SK-N-SH (cell line): ENCODE results near the gene BABAM2. TPM values are rescaled to one million over a fixed set of nuclear protein-coding genes. Genes with fewer than 3 reads are reported as not detected.

Source experiments
- CTCF ChIA-PET: fragments of 300-600, 350-600 bp; formaldehyde crosslinking; extraction: SDS; loops from one replicate; lab custom pipeline; 2021; lab: Yijun Ruan, JAX
- POLR2A ChIA-PET: fragments of 350-600 bp; sonication (Branson Sonifier 250); formaldehyde crosslinking; extraction: SDS; loops from one replicate; lab custom pipeline; 2020; ENCODE audit warnings: antibody characterized with exemption, inconsistent platforms; lab: Yijun Ruan, JAX
- DNase-seq: peaks from one replicate; pipeline ENCODE4 v3.0.0; 2012
- H2AFZ ChIP-seq: fragments of 200-600 bp; sonication (generic); 2 replicates; pipeline ENCODE4 v1.8.1; 2016; ENCODE audit warnings: antibody characterized with exemption, mild to moderate bottlenecking, low read depth
- H3F3A ChIP-seq: fragments of 200-600 bp; sonication (generic); replicated peaks from 2 replicates; pipeline ENCODE3; 2016; ENCODE audit warnings: antibody characterized with exemption, mild to moderate bottlenecking; ENCODE audit not compliant: insufficient read depth
- H3K27ac ChIP-seq, 2 experiments: fragments of 200-500 bp in 1 of 2; fragments of 200-600 bp in 1 of 2; sonication (Bioruptor generic) in 1 of 2; sonication (generic), shearing (Covaris generic) in 1 of 2; 2 replicates each; pipeline versions ENCODE4 v1.5.1 to v1.6.1; 2014 to 2016; ENCODE audit warnings: low read depth in 2 of 2, inconsistent platforms in 1 of 2, low read length in 1 of 2, mild to moderate bottlenecking in 1 of 2, mixed read lengths in 1 of 2
- H3K27me3 ChIP-seq: fragments of 200-600 bp; sonication (generic), shearing (Covaris generic); 2 replicates; pipeline ENCODE4 v1.6.1; 2016; ENCODE audit warnings: mixed run types; ENCODE audit not compliant: insufficient read depth
- H3K36me3 ChIP-seq, 2 experiments: fragments of 200-500 bp in 1 of 2; fragments of 200-600 bp in 1 of 2; sonication (Bioruptor generic) in 1 of 2; sonication (generic) in 1 of 2; replicated peaks in 1 of 2; 2 replicates each; pipeline versions ENCODE3 to v1.5.1; 2014 to 2016; ENCODE audit warnings: low read length in 1 of 2, mild to moderate bottlenecking in 1 of 2; ENCODE audit not compliant: insufficient read depth in 2 of 2, control insufficient read depth in 1 of 2
- H3K4me1 ChIP-seq, 2 experiments: fragments of 200-500 bp in 1 of 2; fragments of 200-600 bp in 1 of 2; sonication (Bioruptor generic) in 1 of 2; sonication (generic), shearing (Covaris generic) in 1 of 2; 2 replicates each; pipeline versions ENCODE4 v1.5.1 to v1.6.1; 2014 to 2016; ENCODE audit warnings: low read depth in 1 of 2, low read length in 1 of 2, mixed run types in 1 of 2; ENCODE audit not compliant: insufficient read depth in 2 of 2, control insufficient read depth in 1 of 2
- H3K4me2 ChIP-seq: fragments of 200-600 bp; sonication (generic), shearing (Covaris generic); 2 replicates; pipeline ENCODE4 v1.6.1; 2017; ENCODE audit warnings: mixed run types
- H3K4me3 ChIP-seq, 2 experiments: fragments of 200-500 bp in 1 of 2; fragments of 200-600 bp in 1 of 2; sonication (Bioruptor generic) in 1 of 2; sonication (generic), shearing (Covaris generic) in 1 of 2; 2 replicates each; pipeline versions ENCODE4 v1.5.1 to v1.8.1; 2014 to 2016; ENCODE audit warnings: low read depth in 2 of 2, inconsistent platforms in 1 of 2, low read length in 1 of 2, mild to moderate bottlenecking in 1 of 2, mixed read lengths in 1 of 2, moderate library complexity in 1 of 2
- H3K79me2 ChIP-seq: fragments of 200-600 bp; sonication (generic); 2 replicates; pipeline ENCODE4 v1.8.1; 2017; ENCODE audit warnings: mild to moderate bottlenecking; ENCODE audit not compliant: insufficient read depth
- H3K9ac ChIP-seq: fragments of 200-600 bp; sonication (generic); 2 replicates; pipeline ENCODE4 v1.6.1; 2017; ENCODE audit warnings: mixed run types
- H3K9me2 ChIP-seq: fragments of 200-600 bp; sonication (generic); 2 replicates; pipeline ENCODE4 v1.6.1; 2017; ENCODE audit warnings: mixed run types
- H3K9me3 ChIP-seq: fragments of 200-600 bp; sonication (generic); 2 replicates; pipeline ENCODE4 v1.6.1; 2017; ENCODE audit warnings: mixed run types, mild to moderate bottlenecking, moderate library complexity
- H4K20me1 ChIP-seq: fragments of 200-600 bp; sonication (generic); 2 replicates; pipeline ENCODE4 v1.6.1; 2017; ENCODE audit warnings: mild to moderate bottlenecking, mixed run types; ENCODE audit not compliant: insufficient read depth
- EP300 ChIP-seq, 2 experiments: IDR thresholded peaks; 2 replicates each; pipeline versions ENCODE4 v1.4.0 to v1.6.1; 2012; ENCODE audit warnings: borderline replicate concordance in 1 of 2, low read depth in 1 of 2, low read length in 1 of 2
- EZH2phosphoT487 ChIP-seq: fragments of 200-600 bp; sonication (generic); IDR thresholded peaks from 2 replicates; pipeline ENCODE4 v1.6.1; 2017; ENCODE audit warnings: low read depth, mixed run types, mild to moderate bottlenecking, antibody characterized with exemption, moderate library complexity, borderline replicate concordance
- FOSL2 ChIP-seq: IDR thresholded peaks from 2 replicates; pipeline ENCODE4 v1.4.0; 2012; ENCODE audit warnings: low read depth, mild to moderate bottlenecking, moderate library complexity, borderline replicate concordance
- GATA2 ChIP-seq: sonication (generic); formaldehyde crosslinking; IDR thresholded peaks from 2 replicates; pipeline ENCODE4 v1.5.0; 2020; ENCODE audit warnings: mild to moderate bottlenecking, missing genetic modification reagents
- MEF2A ChIP-seq: IDR thresholded peaks from 2 replicates; pipeline ENCODE4 v1.4.0; 2012; ENCODE audit warnings: low read depth, borderline replicate concordance
- MXI1 ChIP-seq: IDR thresholded peaks from 2 replicates; pipeline ENCODE4 v1.6.1; 2012; ENCODE audit warnings: mild to moderate bottlenecking, low read depth, low read length, improper control_type of control experiment
- NFIC ChIP-seq: IDR thresholded peaks from 2 replicates; pipeline ENCODE4 v1.4.0; 2012; ENCODE audit warnings: borderline replicate concordance
- PBX3 ChIP-seq: IDR thresholded peaks from 2 replicates; pipeline ENCODE4; 2012
- RCOR1 ChIP-seq: fragments of 150-350 bp; IDR thresholded peaks from 2 replicates; pipeline ENCODE4 v1.6.1; 2017; ENCODE audit warnings: antibody characterized with exemption, low read length
- REST ChIP-seq: IDR thresholded peaks from 2 replicates; pipeline ENCODE4 v1.6.1; 2012; ENCODE audit warnings: mild to moderate bottlenecking, low read depth, low read length, moderate library complexity
- RXRA ChIP-seq: IDR thresholded peaks from 2 replicates; pipeline ENCODE4 v1.4.0; 2012; ENCODE audit warnings: low read depth, mild to moderate bottlenecking, borderline replicate concordance
- WGBS: methylation state at CpG from one replicate; pipeline ENCODE4 v1.1.6; 2017; ENCODE audit warnings: low lambda C conversion rate; 5-methylcytosine and 5-hydroxymethylcytosine counted together
- polyA plus RNA-seq, 3 experiments: library from polyadenylated mRNA; depleted of rRNA; stranded (reverse); fragments of >200 nt; gene quantifications; 2 replicates each; pipeline ENCODE4 v1.2.3, GENCODE V29; 2012
- TF ChIP-seq, protein P1 (sequence below): IDR thresholded peaks from 2 replicates; pipeline ENCODE4 v1.4.0; 2012; ENCODE audit warnings: low read depth

The BABAM2 gene
- polyA plus RNA-seq, 1 of the 3 experiments (the other 2 are of a cell fraction): 34.0 TPM

DNA sequence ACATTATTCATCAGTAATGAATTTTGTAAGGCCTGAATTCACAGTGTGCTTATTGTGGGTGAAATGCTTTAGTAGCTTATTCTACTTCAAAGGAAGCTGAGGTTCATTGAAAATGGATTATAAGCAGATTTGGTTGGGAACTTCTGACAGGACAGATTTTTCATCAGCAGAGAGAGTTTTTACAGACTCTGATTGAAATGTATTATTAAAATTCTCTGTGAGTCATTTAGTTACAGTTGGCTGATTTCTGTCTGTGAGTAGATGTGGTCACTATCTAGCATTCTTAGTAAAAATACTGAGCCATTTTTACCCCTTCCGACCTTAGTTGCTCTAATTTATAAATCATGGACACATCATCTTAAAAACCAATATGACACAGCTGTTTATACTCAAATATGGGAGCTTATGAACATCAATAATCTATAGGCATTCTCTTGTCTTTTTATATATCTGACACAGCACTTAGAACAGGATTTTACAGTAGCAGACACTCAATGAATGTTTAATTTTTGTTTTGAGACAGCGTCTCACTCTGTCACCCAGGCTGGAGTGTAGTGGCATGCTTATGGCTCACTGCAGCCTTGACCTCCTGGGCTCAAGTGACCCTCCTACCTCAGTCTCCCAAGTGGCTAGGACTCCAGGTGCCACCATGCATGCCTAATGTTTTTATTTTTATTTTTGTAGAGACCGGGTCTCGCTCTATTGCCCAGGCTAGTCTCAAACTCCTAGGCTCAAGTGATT lies 239.6 kb downstream of the BABAM2 start (continued):
- peak in 1 of 2 experiments; percentile 71; a peak in 2 of 4 replicates for TF ChIP-seq EP300 (IDR thresholded peaks at IDR 0.05; ENCODE audit: borderline replicate concordance in 1 of 2, low read depth in 1 of 2, low read length in 1 of 2)

- Histone ChIP-seq H3K4me3 (no peak overlapping the region), H3K27ac (no peak overlapping the region), H3K9me3 (no peaks in the 10 kb centered on the region), H3F3A (peaks cover 16% of the 10 kb centered on the region), H3K36me3 (no peaks in the 10 kb centered on the region), H3K9me2 (no peaks in the 10 kb centered on the region), H3K79me2 (no peaks in the 10 kb centered on the region), H3K27me3 (no peaks in the 10 kb centered on the region), H3K4me2 (no peak overlapping the region), H4K20me1 (no peaks in the 10 kb centered on the region), H3K4me1 (peaks cover 0 to 20% of the 10 kb centered on the region in 2 experiments; a peak in 3 of 4 replicates), H3K9ac (no peak overlapping the region), H2AFZ (no peak overlapping the region)
- no peak for DNase-seq
- 96% methylated on average over 9 of the region's 9 CpGs for WGBS
- CTCF ChIA-PET: interaction anchor here (1.2 to 1.3 kb wide), 2 partner anchors 18 to 379 kb away, joined by 3 to 5 read pairs; no protein-coding TSS in a partner anchor
- POLR2A ChIA-PET: no interaction called here
- TF ChIP-seq RCOR1: no peak
- TF ChIP-seq FOSL2: no peak
- no peak for TF ChIP-seq MXI1
- TF ChIP-seq EP300 (IDR thresholded peaks at IDR 0.05; ENCODE audit: borderline replicate concordance in 1 of 2, low read depth in 1 of 2, low read length in 1 of 2): no peak
- TF ChIP-seq EZH2phosphoT487: no peak
- TF ChIP-seq MEF2A: no peak
- TF ChIP-seq, protein P1, sequence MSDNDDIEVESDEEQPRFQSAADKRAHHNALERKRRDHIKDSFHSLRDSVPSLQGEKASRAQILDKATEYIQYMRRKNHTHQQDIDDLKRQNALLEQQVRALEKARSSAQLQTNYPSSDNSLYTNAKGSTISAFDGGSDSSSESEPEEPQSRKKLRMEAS: no peak
- TF ChIP-seq REST: no peak
- TF ChIP-seq GATA2 (CRISPR knock-in tag): no peak
- no peak for TF ChIP-seq RXRA
- TF ChIP-seq NFIC: no peak
- no peak for TF ChIP-seq PBX3
Measured at GRCh38 chr2:28133778-28134177, 243.2 kb downstream of the BABAM2 start.
